HepG2 (cell line): ENCODE data around the gene NOA1. TPM values are rescaled to one million over a fixed set of nuclear protein-coding genes. Genes with fewer than 3 reads are reported as not detected.

Experiments
- ATAC-seq: fragments of 200-7000 bp; cut with Tn5 transposase; 3 replicates; pipeline ENCODE4 v1.9.1; 2020; ENCODE audit warnings: mild to moderate bottlenecking, moderate library complexity
- BruUV-seq: library from RNA; stranded (reverse); fragments of 400-500 nt; replicated peaks from 2 replicates; lab custom pipeline; 2021; lab: Mats Ljungman, UMichigan
- CTCF ChIA-PET: fragments of 300-600 bp; formaldehyde crosslinking; extraction: SDS; loops from one replicate; lab custom pipeline; 2021; ENCODE audit warnings: low total read pairs, inconsistent platforms, low intra/inter-chr PET ratio; lab: Yijun Ruan, JAX
- POLR2A ChIA-PET: fragments of 350-600 bp; sonication (Branson Sonifier 250); formaldehyde crosslinking; loops from one replicate; lab custom pipeline; 2020; ENCODE audit warnings: antibody characterized with exemption, inconsistent platforms; lab: Yijun Ruan, JAX
- DNase-seq: peaks from one replicate; pipeline ENCODE4 v3.0.0-alpha.2; 2015; ENCODE audit warnings: low spot score
- FAIRE-seq: peaks from 3 replicates; lab custom pipeline; 2011; peaks lifted over from hg19 to GRCh38; lab: Jason Lieb, UNC
- H2AFZ ChIP-seq: one replicate; pipeline ENCODE4 v1.6.1; 2011; ENCODE audit warnings: low read length, inconsistent platforms
- H3K27ac ChIP-seq: fragments of 300-600 bp; 3 replicates; pipeline ENCODE4 v1.8.0; 2011; ENCODE audit warnings: mixed run types, mild to moderate bottlenecking, mixed read lengths, low read length, inconsistent platforms; ENCODE audit not compliant: insufficient read depth; ENCODE audit errors: extremely low read length
- H3K27me3 ChIP-seq, 2 experiments: fragments of 200-600 bp in 1 of 2; 2 replicates in 1 of 2; 3 replicates in 1 of 2; pipeline versions ENCODE4 v1.6.0 to v1.8.0; 2011; ENCODE audit warnings: low read length in 2 of 2, mild to moderate bottlenecking in 2 of 2, moderate library complexity in 2 of 2, inconsistent platforms in 1 of 2; ENCODE audit not compliant: insufficient read depth in 2 of 2, control insufficient read depth in 1 of 2
- H3K36me3 ChIP-seq, 2 experiments: fragments of 200-600 bp in 1 of 2; replicated peaks in 1 of 2; 2 replicates in 1 of 2; 3 replicates in 1 of 2; pipeline versions ENCODE4 v1.5.1 to v1.8.0; 2011; ENCODE audit warnings: low read length in 2 of 2, inconsistent platforms in 1 of 2; ENCODE audit not compliant: insufficient read depth in 2 of 2, control insufficient read depth in 1 of 2
- H3K4me1 ChIP-seq: 2 replicates; pipeline ENCODE4 v1.5.1; 2012; ENCODE audit warnings: low read length, inconsistent platforms; ENCODE audit not compliant: insufficient read depth
- H3K4me2 ChIP-seq: 2 replicates; pipeline ENCODE4 v1.6.0; 2011; ENCODE audit warnings: low read depth, low read length, inconsistent platforms
- H3K4me3 ChIP-seq, 3 experiments: fragments of 200-600 bp in 1 of 3; sonication (generic), shearing (Covaris generic) in 1 of 3; replicated peaks in 1 of 3; 2 replicates each; pipeline ENCODE4 v1.5.1; 2011 to 2016; ENCODE audit warnings: low read length in 3 of 3, inconsistent platforms in 2 of 3, low read depth in 2 of 3, mild to moderate bottlenecking in 2 of 3, control low read depth in 1 of 3, mixed read lengths in 1 of 3; ENCODE audit not compliant: insufficient read depth in 1 of 3
- H3K79me2 ChIP-seq: one replicate; pipeline ENCODE4 v1.6.1; 2011; ENCODE audit warnings: low read length, inconsistent platforms; ENCODE audit not compliant: insufficient read depth
- H3K9ac ChIP-seq: 2 replicates; pipeline ENCODE4 v1.6.0; 2011; ENCODE audit warnings: mild to moderate bottlenecking, low read depth, low read length, inconsistent platforms; ENCODE audit not compliant: insufficient read depth
- H3K9me3 ChIP-seq: 2 replicates; pipeline ENCODE4 v1.5.1; 2012; ENCODE audit warnings: mild to moderate bottlenecking, low read length
- H4K20me1 ChIP-seq: 2 replicates; pipeline ENCODE4 v1.6.0; 2011; ENCODE audit warnings: inconsistent platforms, mild to moderate bottlenecking, low read length, moderate library complexity; ENCODE audit not compliant: insufficient read depth
- CEBPB ChIP-seq: IDR thresholded peaks from 2 replicates; pipeline ENCODE4 v1.6.1; 2011; ENCODE audit warnings: low read depth, low read length, improper control_type of control experiment, borderline replicate concordance
- FOSL2 ChIP-seq: sonication (generic); formaldehyde crosslinking; IDR thresholded peaks from 2 replicates; pipeline ENCODE4 v1.4.0; 2020; ENCODE audit warnings: missing genetic modification reagents
- FOXK2 ChIP-seq: fragments of 450-650 bp; IDR thresholded peaks from 2 replicates; pipeline ENCODE4 v1.6.1; 2016
- IRF2 ChIP-seq: IDR thresholded peaks from 2 replicates; pipeline ENCODE4 v1.6.1; 2018; ENCODE audit warnings: missing genetic modification reagents, missing compliant biosample characterization
- NONO ChIP-seq, 2 experiments: fragments of 450-650 bp in 1 of 2; sonication (generic) in 1 of 2; formaldehyde crosslinking in 1 of 2; IDR thresholded peaks in 1 of 2; conservative IDR thresholded peaks in 1 of 2; 2 replicates each; pipeline versions ENCODE4 v1.6.1 to v1.8.0; 2017 to 2022; ENCODE audit warnings: mild to moderate bottlenecking in 1 of 2, missing genetic modification reagents in 1 of 2, moderate library complexity in 1 of 2
- RFXAP ChIP-seq: sonication (generic); formaldehyde crosslinking; IDR thresholded peaks from 2 replicates; pipeline ENCODE4 v1.4.0; 2020; ENCODE audit warnings: missing genetic modification reagents, borderline replicate concordance
- TP53 ChIP-seq: sonication (generic); formaldehyde crosslinking; conservative IDR thresholded peaks from 2 replicates; pipeline ENCODE4 v1.4.0; 2020; ENCODE audit warnings: missing genetic modification reagents
- ZNF20 ChIP-seq: sonication (generic); formaldehyde crosslinking; IDR thresholded peaks from 2 replicates; pipeline ENCODE4 v1.4.0; 2020; ENCODE audit warnings: mild to moderate bottlenecking, moderate library complexity, missing genetic modification reagents
- ZNF343 ChIP-seq: sonication (generic); formaldehyde crosslinking; IDR thresholded peaks from 2 replicates; pipeline ENCODE4 v1.4.0; 2020; ENCODE audit warnings: mild to moderate bottlenecking, missing genetic modification reagents
- ZNF720 ChIP-seq: sonication (generic); formaldehyde crosslinking; IDR thresholded peaks from 2 replicates; pipeline ENCODE4 v1.4.0; 2020; ENCODE audit warnings: missing genetic modification reagents
- ZSCAN20 ChIP-seq: sonication (generic); formaldehyde crosslinking; IDR thresholded peaks from 2 replicates; pipeline ENCODE4 v1.4.0; 2020; ENCODE audit warnings: missing genetic modification reagents, mild to moderate bottlenecking, borderline replicate concordance
- WGBS: methylation state at CpG from one replicate; pipeline ENCODE4 v1.1.6; 2017; ENCODE audit warnings: low lambda C conversion rate; 5-methylcytosine and 5-hydroxymethylcytosine counted together
- in situ Hi-C: cut with HindIII; loops from 2 replicates; pipeline ENCODE4 v1.10.0; 2017; ENCODE audit warnings: low pct_unique_long_range_greater_than_20kb; ENCODE audit not compliant: extremely low pct_ligation_motif_present
- intact Hi-C: fragments of 100-400 bp; cut with micrococcal nuclease; formaldehyde crosslinking; loops from one replicate; pipeline ENCODE4 v1.10.0; 2022; ENCODE audit not compliant: unreplicated experiment
- polyA plus RNA-seq, 8 experiments: library from polyadenylated mRNA; depleted of rRNA in 3 of 8; stranded (reverse) in 7 of 8; unstranded in 1 of 8; fragments of >200 nt; fragmentation: Illumina TruSeq in 4 of 8; extraction: Trizol in 4 of 8; gene quantifications; 2 replicates each; pipeline versions ENCODE4 v1.2.1 to v1.2.3, GENCODE V29; 2011 to 2016; ENCODE audit warnings: low read depth in 4 of 8, missing spikeins in 1 of 8, mixed read lengths in 1 of 8; ENCODE audit not compliant: insufficient read depth in 1 of 8
- total RNA-seq, 5 experiments: library from RNA; depleted of rRNA; stranded (reverse); fragments of >200 nt; fragmentation: Illumina TruSeq; extraction: Trizol; gene quantifications; 2 replicates each; pipeline ENCODE4 v1.2.3, GENCODE V29; 2016; ENCODE audit warnings: low read depth in 1 of 5
- TF ChIP-seq, protein P1 (sequence below): conservative IDR thresholded peaks from 2 replicates; pipeline ENCODE4 v1.6.1; 2018; ENCODE audit warnings: missing genetic modification reagents
- TF ChIP-seq, protein P2 (sequence below): sonication (generic); formaldehyde crosslinking; IDR thresholded peaks from 2 replicates; pipeline ENCODE4 v1.4.0; 2020; ENCODE audit warnings: mild to moderate bottlenecking, low read depth, missing genetic modification reagents

Gene NOA1
- total and polyA plus RNA-seq, 2 of the 13 experiments (the other 11 are each of a cell fraction or from before 2014, with no cell fraction given), result 17.3 to 19.0 TPM

GRCh38 chr4:57020467-57021101, 43.2 kb upstream of the NOA1 start:
- intact Hi-C loops, result no loop called here
- Histone ChIP-seq H3K27ac (no peak overlapping the region), H3K4me3 (no peak overlapping the region), H3K9ac (no peak overlapping the region), H4K20me1 (no peaks in the 10 kb centered on the region), H3K79me2 (no peaks in the 10 kb centered on the region), H3K4me1 (no peaks in the 10 kb centered on the region), H3K36me3 (peaks cover 19 to 81% of the 10 kb centered on the region in 2 experiments), H3K9me3 (no peaks in the 10 kb centered on the region), H3K4me2 (no peak overlapping the region), H3K27me3 (no peaks in the 10 kb centered on the region), H2AFZ (no peak overlapping the region)
- TF ChIP-seq, protein P1, sequence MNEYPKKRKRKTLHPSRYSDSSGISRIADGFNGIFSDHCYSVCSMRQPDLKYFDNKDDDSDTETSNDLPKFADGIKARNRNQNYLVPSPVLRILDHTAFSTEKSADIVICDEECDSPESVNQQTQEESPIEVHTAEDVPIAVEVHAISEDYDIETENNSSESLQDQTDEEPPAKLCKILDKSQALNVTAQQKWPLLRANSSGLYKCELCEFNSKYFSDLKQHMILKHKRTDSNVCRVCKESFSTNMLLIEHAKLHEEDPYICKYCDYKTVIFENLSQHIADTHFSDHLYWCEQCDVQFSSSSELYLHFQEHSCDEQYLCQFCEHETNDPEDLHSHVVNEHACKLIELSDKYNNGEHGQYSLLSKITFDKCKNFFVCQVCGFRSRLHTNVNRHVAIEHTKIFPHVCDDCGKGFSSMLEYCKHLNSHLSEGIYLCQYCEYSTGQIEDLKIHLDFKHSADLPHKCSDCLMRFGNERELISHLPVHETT (CRISPR knock-in tag), result no peak
- TF ChIP-seq IRF2 (CRISPR knock-in tag) (no peak), ZNF720 (CRISPR knock-in tag) (no peak), FOSL2 (CRISPR knock-in tag) (no peak), FOXK2 (no peak), CEBPB (peak; percentile 34; the same call in 1 of the 2 replicates), ZNF343 (no peak), ZNF20 (CRISPR knock-in tag) (no peak)
- DNase-seq, result no peak
- no peak for ATAC-seq
- POLR2A ChIA-PET, result no interaction called here
- FAIRE-seq, result no peak
- in situ Hi-C loops, result no loop called here
- CTCF ChIA-PET, result no interaction called here
- no TSS peak for BruUV-seq
- 98% methylated on average over 5 of the region's 5 CpGs for WGBS

DNA sequence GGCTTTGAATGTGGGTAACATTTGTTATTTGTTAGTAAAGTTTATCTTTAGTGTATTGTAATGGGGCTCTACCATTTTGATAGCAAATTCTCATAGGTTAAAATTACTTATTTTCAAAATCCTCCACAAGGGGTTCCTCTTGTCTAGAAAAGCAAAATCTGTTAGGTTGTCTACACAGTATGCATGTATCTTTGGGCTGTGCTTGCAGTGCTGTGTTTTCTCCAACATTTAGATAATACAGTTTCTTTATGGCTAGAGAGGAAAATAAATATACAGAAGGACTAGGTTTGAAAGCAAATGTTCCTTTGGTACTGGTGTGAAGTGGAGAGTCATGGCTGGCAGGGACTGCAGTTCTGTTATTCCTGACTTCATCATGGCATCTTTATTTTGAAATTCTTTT, 41.6 kb upstream of the NOA1 start:
- DNase-seq, result no peak
- no peak overlapping the region for H3K4me2 ChIP-seq
- H3K36me3 ChIP-seq, result peaks cover 16 to 76% of the 10 kb centered on the region in 2 experiments
- no peaks in the 10 kb centered on the region for H3K27me3 ChIP-seq
- intact Hi-C loops, result no loop called here
- no TSS peak for BruUV-seq
- H3K27ac ChIP-seq, result no peak overlapping the region
- ATAC-seq, result no peak
- FAIRE-seq, result no peak
- H4K20me1 ChIP-seq, result no peaks in the 10 kb centered on the region
- POLR2A ChIA-PET, result no interaction called here
- CTCF ChIA-PET, result no interaction called here
- no peak overlapping the region for H3K4me3 ChIP-seq
- H3K4me1 ChIP-seq, result no peaks in the 10 kb centered on the region
- H3K79me2 ChIP-seq, result no peaks in the 10 kb centered on the region
- in situ Hi-C loops, result no loop called here
- H2AFZ ChIP-seq, result no peak overlapping the region
- no peak overlapping the region for H3K9ac ChIP-seq
- H3K9me3 ChIP-seq, result no peaks in the 10 kb centered on the region
- TF ChIP-seq ZSCAN20 (CRISPR knock-in tag) (no peak), TP53 (no peak), RFXAP (no peak), NONO (IDR thresholded peaks at IDR 0.05) (no peak), NONO (CRISPR knock-in tag; conservative IDR thresholded peaks at IDR 0.05) (no peak)
- TF ChIP-seq, protein P2, sequence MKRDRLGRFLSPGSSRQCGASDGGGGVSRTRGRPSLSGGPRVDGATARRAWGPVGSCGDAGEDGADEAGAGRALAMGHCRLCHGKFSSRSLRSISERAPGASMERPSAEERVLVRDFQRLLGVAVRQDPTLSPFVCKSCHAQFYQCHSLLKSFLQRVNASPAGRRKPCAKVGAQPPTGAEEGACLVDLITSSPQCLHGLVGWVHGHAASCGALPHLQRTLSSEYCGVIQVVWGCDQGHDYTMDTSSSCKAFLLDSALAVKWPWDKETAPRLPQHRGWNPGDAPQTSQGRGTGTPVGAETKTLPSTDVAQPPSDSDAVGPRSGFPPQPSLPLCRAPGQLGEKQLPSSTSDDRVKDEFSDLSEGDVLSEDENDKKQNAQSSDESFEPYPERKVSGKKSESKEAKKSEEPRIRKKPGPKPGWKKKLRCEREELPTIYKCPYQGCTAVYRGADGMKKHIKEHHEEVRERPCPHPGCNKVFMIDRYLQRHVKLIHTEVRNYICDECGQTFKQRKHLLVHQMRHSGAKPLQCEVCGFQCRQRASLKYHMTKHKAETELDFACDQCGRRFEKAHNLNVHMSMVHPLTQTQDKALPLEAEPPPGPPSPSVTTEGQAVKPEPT (CRISPR knock-in tag), result no peak
